Astrocyte of the spinal cord (primary cell): Measurements from ENCODE around the gene STAB2.

Experiments
- DNase-seq: peaks from one replicate; pipeline ENCODE4 v3.0.0; 2011; ENCODE audit warnings: low read depth, low spot score
- H3K4me3 ChIP-seq: 2 replicates; pipeline ENCODE4 v1.5.1; 2011; ENCODE audit warnings: low read depth, mild to moderate bottlenecking, low read length, moderate library complexity
- in situ Hi-C: cut with HindIII; loops from 2 replicates; pipeline ENCODE4 v1.10.0; 2017; ENCODE audit warnings: low sequenced_read_pairs
- TF ChIP-seq, protein P1 (sequence below): IDR thresholded peaks from 2 replicates; pipeline ENCODE4 v1.5.1; 2012; ENCODE audit warnings: low read depth, mild to moderate bottlenecking, low read length, inconsistent platforms

STAB2 gene

GRCh38 chr12:103676893-103677292 lies 89.8 kb downstream of the STAB2 start:
- in situ Hi-C loops, result no loop called here
- H3K4me3 ChIP-seq, result no peak overlapping the region
- TF ChIP-seq, protein P1, sequence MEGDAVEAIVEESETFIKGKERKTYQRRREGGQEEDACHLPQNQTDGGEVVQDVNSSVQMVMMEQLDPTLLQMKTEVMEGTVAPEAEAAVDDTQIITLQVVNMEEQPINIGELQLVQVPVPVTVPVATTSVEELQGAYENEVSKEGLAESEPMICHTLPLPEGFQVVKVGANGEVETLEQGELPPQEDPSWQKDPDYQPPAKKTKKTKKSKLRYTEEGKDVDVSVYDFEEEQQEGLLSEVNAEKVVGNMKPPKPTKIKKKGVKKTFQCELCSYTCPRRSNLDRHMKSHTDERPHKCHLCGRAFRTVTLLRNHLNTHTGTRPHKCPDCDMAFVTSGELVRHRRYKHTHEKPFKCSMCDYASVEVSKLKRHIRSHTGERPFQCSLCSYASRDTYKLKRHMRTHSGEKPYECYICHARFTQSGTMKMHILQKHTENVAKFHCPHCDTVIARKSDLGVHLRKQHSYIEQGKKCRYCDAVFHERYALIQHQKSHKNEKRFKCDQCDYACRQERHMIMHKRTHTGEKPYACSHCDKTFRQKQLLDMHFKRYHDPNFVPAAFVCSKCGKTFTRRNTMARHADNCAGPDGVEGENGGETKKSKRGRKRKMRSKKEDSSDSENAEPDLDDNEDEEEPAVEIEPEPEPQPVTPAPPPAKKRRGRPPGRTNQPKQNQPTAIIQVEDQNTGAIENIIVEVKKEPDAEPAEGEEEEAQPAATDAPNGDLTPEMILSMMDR, result no peak
- DNase-seq, result no peak

- DNase-seq, result no peak
- TF ChIP-seq, protein P1, result no peak
- in situ Hi-C loops, result no loop called here
- no peak overlapping the region for H3K4me3 ChIP-seq
Measured at GRCh38 chr12:103677341-103677740, 90.3 kb downstream of the STAB2 start.

GRCh38 chr12:103677905-103678304 lies 90.8 kb downstream of the STAB2 start:
- DNase-seq, result no peak
- TF ChIP-seq, protein P1, result no peak
- in situ Hi-C loops, result no loop called here
- H3K4me3 ChIP-seq, result no peak overlapping the region

DNA sequence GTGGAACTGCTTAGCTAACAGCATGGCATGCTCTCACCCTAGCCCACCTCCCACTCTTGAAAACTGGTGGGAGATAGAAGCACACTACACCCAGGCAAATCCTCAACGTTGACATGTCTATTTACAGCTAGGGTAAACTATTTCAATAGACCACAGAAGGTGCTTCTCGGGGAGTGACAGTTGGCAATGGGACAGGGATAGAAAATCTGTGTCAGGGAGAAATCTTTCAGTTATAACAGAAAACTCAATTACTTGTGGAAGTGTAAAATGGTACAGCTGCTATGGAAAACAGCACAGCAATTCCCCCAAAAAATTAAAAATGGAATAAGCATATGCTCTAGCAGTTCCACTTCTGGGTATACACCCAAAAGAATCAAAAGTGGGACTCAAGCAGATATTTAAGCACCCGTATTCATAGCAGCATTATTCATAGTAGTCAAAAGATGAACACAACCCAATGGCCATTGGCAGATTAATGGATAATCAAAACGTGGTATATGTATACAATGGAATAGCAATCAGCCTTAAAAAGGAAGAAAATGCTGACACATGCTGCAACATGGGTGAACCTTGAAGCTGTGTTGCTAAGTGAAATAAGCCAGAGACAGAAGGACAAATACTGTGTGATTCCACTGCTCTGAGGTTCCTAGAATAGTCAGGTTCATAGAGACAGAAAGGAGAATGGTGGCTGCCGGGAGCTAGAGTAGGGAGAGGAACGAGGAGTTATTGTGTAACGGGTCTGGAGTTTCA lies 92.5 kb downstream of the STAB2 start:
- in situ Hi-C loops, result no loop called here
- H3K4me3 ChIP-seq, result no peak overlapping the region
- TF ChIP-seq, protein P1, result no peak
- no peak for DNase-seq

DNA sequence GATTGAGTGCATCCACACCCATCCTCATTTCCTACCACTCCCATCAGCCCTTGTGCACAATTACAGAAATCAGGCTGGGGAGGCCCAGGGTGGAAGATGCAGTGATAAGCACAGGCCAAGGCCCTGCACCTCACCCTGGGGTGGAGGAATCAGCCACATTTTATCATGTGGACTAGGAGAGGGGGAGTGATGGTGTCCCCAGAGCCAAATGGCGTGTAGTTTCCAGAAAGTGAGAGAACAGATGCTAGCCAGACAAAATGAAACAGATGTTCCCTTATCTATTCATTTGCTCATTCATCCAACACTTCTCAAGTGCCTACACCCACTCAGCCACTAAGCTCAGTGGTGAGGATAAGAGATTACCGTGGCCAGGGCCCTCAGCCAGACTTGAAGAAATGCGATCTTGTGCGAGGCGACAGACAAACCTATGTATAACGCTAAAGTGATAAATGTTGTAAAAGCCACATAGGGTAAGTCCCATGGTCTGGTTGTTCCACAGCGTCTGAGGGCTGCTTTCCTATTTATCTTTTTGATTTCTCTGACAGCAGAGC lies 93.6 kb downstream of the STAB2 start:
- no peak for DNase-seq

GRCh38 chr12:103686026-103686425 lies 99.0 kb downstream of the STAB2 start:
- in situ Hi-C loops, result no loop called here
- no peak overlapping the region for H3K4me3 ChIP-seq
- DNase-seq, result no peak
- TF ChIP-seq, protein P1, result no peak

More for the DNA sequence above, 93.6 kb downstream of the STAB2 start:
- TF ChIP-seq, protein P1, result no peak
- H3K4me3 ChIP-seq, result no peak overlapping the region
- in situ Hi-C loops, result no loop called here
